Astrocyte (in vitro differentiated cells and primary cell): ENCODE results near the gene MYMK.

ENCODE experiments used
- EZH2 ChIP-seq: IDR thresholded peaks from 2 replicates; pipeline ENCODE4 v1.6.1; 2012; ENCODE audit warnings: mild to moderate bottlenecking, low read length, inconsistent platforms; ENCODE audit not compliant: insufficient read depth
- TF ChIP-seq, protein P1 (sequence below): IDR thresholded peaks from 2 replicates; pipeline ENCODE4 v1.5.1; 2011; ENCODE audit warnings: low read depth, mild to moderate bottlenecking, inconsistent platforms, low read length, moderate library complexity; ENCODE audit not compliant: insufficient read depth

DNA sequence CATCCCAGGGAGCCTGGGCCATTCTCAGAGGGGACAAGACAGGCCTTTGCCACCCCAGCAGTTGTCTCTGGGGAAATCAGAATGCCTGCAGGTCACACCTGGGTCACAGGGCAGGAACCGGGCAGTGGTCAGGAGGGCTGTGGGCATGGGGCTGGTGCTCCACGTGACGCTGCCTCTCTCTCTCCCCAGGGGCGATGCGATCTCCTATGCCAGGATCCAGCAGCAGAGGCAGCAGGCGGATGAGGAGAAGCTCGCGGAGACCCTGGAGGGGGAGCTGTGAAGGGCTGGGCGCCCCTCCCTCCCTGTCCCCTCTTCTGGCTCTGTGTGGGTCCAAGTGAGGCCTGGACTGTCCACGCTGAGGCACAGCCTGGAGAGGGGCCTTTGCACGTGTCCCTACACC, 56.4 kb downstream of the MYMK start:
- TF ChIP-seq, protein P1, sequence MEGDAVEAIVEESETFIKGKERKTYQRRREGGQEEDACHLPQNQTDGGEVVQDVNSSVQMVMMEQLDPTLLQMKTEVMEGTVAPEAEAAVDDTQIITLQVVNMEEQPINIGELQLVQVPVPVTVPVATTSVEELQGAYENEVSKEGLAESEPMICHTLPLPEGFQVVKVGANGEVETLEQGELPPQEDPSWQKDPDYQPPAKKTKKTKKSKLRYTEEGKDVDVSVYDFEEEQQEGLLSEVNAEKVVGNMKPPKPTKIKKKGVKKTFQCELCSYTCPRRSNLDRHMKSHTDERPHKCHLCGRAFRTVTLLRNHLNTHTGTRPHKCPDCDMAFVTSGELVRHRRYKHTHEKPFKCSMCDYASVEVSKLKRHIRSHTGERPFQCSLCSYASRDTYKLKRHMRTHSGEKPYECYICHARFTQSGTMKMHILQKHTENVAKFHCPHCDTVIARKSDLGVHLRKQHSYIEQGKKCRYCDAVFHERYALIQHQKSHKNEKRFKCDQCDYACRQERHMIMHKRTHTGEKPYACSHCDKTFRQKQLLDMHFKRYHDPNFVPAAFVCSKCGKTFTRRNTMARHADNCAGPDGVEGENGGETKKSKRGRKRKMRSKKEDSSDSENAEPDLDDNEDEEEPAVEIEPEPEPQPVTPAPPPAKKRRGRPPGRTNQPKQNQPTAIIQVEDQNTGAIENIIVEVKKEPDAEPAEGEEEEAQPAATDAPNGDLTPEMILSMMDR, result no peak
- TF ChIP-seq EZH2, result no peak
